SK-N-DZ (cell line): ENCODE measurements around the gene SLC4A5. TPM values are rescaled to one million over a fixed set of nuclear protein-coding genes. Genes with fewer than 3 reads are reported as not detected.

Experiments
- DNase-seq: peaks from one replicate; pipeline ENCODE4 v3.0.0-alpha.2; 2015; ENCODE audit warnings: low spot score
- polyA plus RNA-seq, 2 experiments: library from polyadenylated mRNA; depleted of rRNA; stranded (reverse); fragments of >200 nt; gene quantifications; 2 replicates each; pipeline ENCODE4 v1.2.3, GENCODE V29; 2014

SLC4A5 gene
- 1.1 and 2.6 TPM in 2 replicates for polyA plus RNA-seq (2014; cell fraction: cytosol; rRNA removed)
- polyA plus RNA-seq (2014; cell fraction: nucleus; rRNA removed), result 2.1 and 9.8 TPM in 2 replicates

- no peak for DNase-seq
These were observed at the start of gene SLC4A5 for GRCh38 chr2:74343316-74343715. Gene SLC4A5 (minus strand): TSS chr2:74343416. CDS start chr2:74315023, 28,393 bp downstream.

- DNase-seq, result no peak
These were observed 49.2 kb upstream of the SLC4A5 start for GRCh38 chr2:74392449-74392743.

GRCh38 chr2:74391580-74392448 is 48.6 kb upstream of the SLC4A5 start:
- peak; percentile 92 for DNase-seq

GRCh38 chr2:74391209-74391579 is 48.0 kb upstream of the SLC4A5 start:
- DNase-seq, result peak; percentile 61

GRCh38 chr2:74390606-74391005 is 47.4 kb upstream of the SLC4A5 start:
- no peak for DNase-seq

- DNase-seq, result no peak
These were observed 44.1 kb upstream of the SLC4A5 start for GRCh38 chr2:74387346-74387745.

GRCh38 chr2:74385396-74385795 is 42.2 kb upstream of the SLC4A5 start:
- DNase-seq, result no peak

GRCh38 chr2:74384051-74384450 is 40.8 kb upstream of the SLC4A5 start:
- no peak for DNase-seq

- no peak for DNase-seq
These were observed 40.0 kb upstream of the SLC4A5 start for GRCh38 chr2:74383254-74383653.

GRCh38 chr2:74381751-74382150 is 38.5 kb upstream of the SLC4A5 start:
- DNase-seq, result no peak

- DNase-seq, result peak; percentile 57
These were observed 36.9 kb upstream of the SLC4A5 start, which contains the start of gene DCTN1 for GRCh38 chr2:74379851-74380789. Gene DCTN1 (minus strand): TSS chr2:74380311. CDS start chr2:74380037, 274 bp downstream.

GRCh38 chr2:74378007-74378406 is 34.8 kb upstream of the SLC4A5 start:
- no peak for DNase-seq

- no peak for DNase-seq
These were observed 32.6 kb upstream of the SLC4A5 start for GRCh38 chr2:74375838-74376237.

- peak; percentile 88 for DNase-seq
These were observed 31.4 kb upstream of the SLC4A5 start for GRCh38 chr2:74374509-74375205.

GRCh38 chr2:74373985-74374384 is 30.8 kb upstream of the SLC4A5 start:
- DNase-seq, result no peak

- DNase-seq, result peak; percentile 67
These were observed 30.0 kb upstream of the SLC4A5 start for GRCh38 chr2:74373221-74373676.

- DNase-seq, result no peak
These were observed 29.5 kb upstream of the SLC4A5 start for GRCh38 chr2:74372674-74373073.

GRCh38 chr2:74371421-74371820 is 28.2 kb upstream of the SLC4A5 start:
- no peak for DNase-seq

GRCh38 chr2:74369976-74370375 is 26.8 kb upstream of the SLC4A5 start:
- no peak for DNase-seq

GRCh38 chr2:74368499-74368898 is 25.3 kb upstream of the SLC4A5 start:
- DNase-seq, result no peak

GRCh38 chr2:74367789-74368188 is 24.6 kb upstream of the SLC4A5 start:
- no peak for DNase-seq

- DNase-seq, result no peak
These were observed 22.8 kb upstream of the SLC4A5 start for GRCh38 chr2:74366036-74366435.
